SK-N-MC (cell line): Measurements from ENCODE around the gene SPATA25.

Experiments
- DNase-seq: peaks from one replicate; pipeline ENCODE4 v3.0.0-alpha.2; 2011; ENCODE audit warnings: low read depth, low spot score
- H3K27ac ChIP-seq: fragments of 200-600 bp; sonication (generic); 2 replicates; pipeline ENCODE4 v1.5.1; 2016; ENCODE audit warnings: mixed run types
- H3K36me3 ChIP-seq: fragments of 200-600 bp; sonication (generic); 2 replicates; pipeline ENCODE4 v1.6.1; 2017; ENCODE audit warnings: antibody characterized with exemption, low read length, mixed read lengths; ENCODE audit not compliant: insufficient read depth
- H3K4me3 ChIP-seq: fragments of 200-600 bp; sonication (generic); 2 replicates; pipeline ENCODE4 v1.5.1; 2016
- H3K9ac ChIP-seq: fragments of 200-600 bp; sonication (generic); 2 replicates; pipeline ENCODE4 v1.8.0; 2017; ENCODE audit warnings: mixed run types, mixed read lengths; ENCODE audit not compliant: insufficient read length
- H3K9me3 ChIP-seq: fragments of 200-600 bp; sonication (generic); 2 replicates; pipeline ENCODE4 v1.6.1; 2017; ENCODE audit warnings: low read depth, mild to moderate bottlenecking, antibody characterized with exemption, low read length, moderate library complexity, mixed read lengths
- EZH2 ChIP-seq: fragments of 200-600 bp; sonication (generic); IDR thresholded peaks from one replicate; pipeline ENCODE4 v1.6.1; 2017; ENCODE audit warnings: antibody characterized with exemption
- FOXP2 ChIP-seq: optimal IDR thresholded peaks from 2 replicates; pipeline ENCODE3; 2011; ENCODE audit warnings: mild to moderate bottlenecking, moderate library complexity; ENCODE audit not compliant: insufficient read depth; ENCODE audit errors: extremely low read length, control extremely low read depth
- POLR2AphosphoS5 ChIP-seq: IDR thresholded peaks from 2 replicates; pipeline ENCODE4 v1.6.1; 2012; ENCODE audit warnings: mild to moderate bottlenecking, low read depth, low read length, borderline replicate concordance

SPATA25 gene

GRCh38 chr20:45926731-45927070, 39.3 kb upstream of the SPATA25 start:
- H3K4me3 ChIP-seq: no peak overlapping the region
- no peak overlapping the region for H3K27ac ChIP-seq
- H3K9ac ChIP-seq: no peak overlapping the region
- no peaks in the 10 kb centered on the region for H3K9me3 ChIP-seq
- no peaks in the 10 kb centered on the region for H3K36me3 ChIP-seq
- TF ChIP-seq POLR2AphosphoS5 (no peak), FOXP2 (no peak), EZH2 (no peak)
- DNase-seq: no peak

GRCh38 chr20:45925821-45926506, 38.5 kb upstream of the SPATA25 start:
- DNase-seq: no peak
- TF ChIP-seq EZH2: no peak
- TF ChIP-seq POLR2AphosphoS5: no peak
- no peak for TF ChIP-seq FOXP2
- no peak overlapping the region for H3K9ac ChIP-seq
- H3K36me3 ChIP-seq: no peaks in the 10 kb centered on the region
- H3K9me3 ChIP-seq: no peaks in the 10 kb centered on the region
- H3K4me3 ChIP-seq: no peak overlapping the region
- H3K27ac ChIP-seq: no peak overlapping the region

- Histone ChIP-seq H3K36me3 (no peaks in the 10 kb centered on the region), H3K27ac (peak overlapping the region; percentile 57; the same call in 1 of the 2 replicates), H3K9me3 (no peaks in the 10 kb centered on the region), H3K4me3 (peak overlapping the region; percentile 37; the same call in 1 of the 2 replicates), H3K9ac (peak overlapping the region; percentile 48)
- DNase-seq: no peak
- no peak for TF ChIP-seq FOXP2
- TF ChIP-seq EZH2: no peak
- TF ChIP-seq POLR2AphosphoS5: no peak
Measured at GRCh38 chr20:45924391-45925261, 37.2 kb upstream of the SPATA25 start.

GRCh38 chr20:45921337-45922189, 34.1 kb upstream of the SPATA25 start:
- TF ChIP-seq EZH2: no peak
- TF ChIP-seq FOXP2: no peak
- TF ChIP-seq POLR2AphosphoS5: no peak
- Histone ChIP-seq H3K4me3 (no peak overlapping the region), H3K36me3 (no peaks in the 10 kb centered on the region), H3K9me3 (no peaks in the 10 kb centered on the region), H3K27ac (no peak overlapping the region), H3K9ac (no peak overlapping the region)
- no peak for DNase-seq

- no peak overlapping the region for H3K9ac ChIP-seq
- H3K36me3 ChIP-seq: no peaks in the 10 kb centered on the region
- no peak overlapping the region for H3K4me3 ChIP-seq
- TF ChIP-seq POLR2AphosphoS5: no peak
- TF ChIP-seq EZH2: no peak
- TF ChIP-seq FOXP2: no peak
- no peak overlapping the region for H3K27ac ChIP-seq
- no peaks in the 10 kb centered on the region for H3K9me3 ChIP-seq
- DNase-seq: no peak
Measured at GRCh38 chr20:45920462-45921336, 33.3 kb upstream of the SPATA25 start.

GRCh38 chr20:45919542-45920399, 32.3 kb upstream of the SPATA25 start:
- no peak overlapping the region for H3K4me3 ChIP-seq
- no peaks in the 10 kb centered on the region for H3K9me3 ChIP-seq
- no peaks in the 10 kb centered on the region for H3K36me3 ChIP-seq
- TF ChIP-seq EZH2 (no peak), FOXP2 (no peak), POLR2AphosphoS5 (no peak)
- H3K27ac ChIP-seq: no peak overlapping the region
- no peak for DNase-seq
- H3K9ac ChIP-seq: no peak overlapping the region

GRCh38 chr20:45918779-45919537, 31.5 kb upstream of the SPATA25 start:
- H3K36me3 ChIP-seq: no peaks in the 10 kb centered on the region
- TF ChIP-seq FOXP2: no peak
- no peak for TF ChIP-seq POLR2AphosphoS5
- TF ChIP-seq EZH2: no peak
- DNase-seq: no peak
- H3K27ac ChIP-seq: no peak overlapping the region
- H3K4me3 ChIP-seq: no peak overlapping the region
- no peaks in the 10 kb centered on the region for H3K9me3 ChIP-seq
- H3K9ac ChIP-seq: no peak overlapping the region
